Measurements from ENCODE around the gene CSNK2B. TPM values are rescaled to one million over a fixed set of nuclear protein-coding genes. Genes with fewer than 3 reads are reported as not detected.
A peak's percentile ranks its signal among the peaks of the same experiment; 100 is the strongest.

The CSNK2B gene
- total RNA-seq, 1 experiment from 2014 or later = 357 TPM

Small RNAs within 50 kb of the gene (microRNA-seq; reads per million reads assigned to microRNA genes)
- gene MIR4646 (5.3 reads per million, percentile 16 among the genes with 10 or more reads in this experiment), gene MIR6832 (4.2 reads per million, percentile 9 among the genes with 10 or more reads in this experiment)

Other genes starting within 250 kb of the CSNK2B start
- 59.3 and 64.3 TPM in 2 replicates for gene MICB, start 167.9 kb upstream of the CSNK2B start, total RNA-seq (2022)
- gene MCCD1, start 137.1 kb upstream of the CSNK2B start, total RNA-seq (2022) = not detected in 2 replicates
- gene DDX39B, start 124.1 kb upstream of the CSNK2B start, total RNA-seq (2022) = 631 and 646 TPM in 2 replicates
- gene ATP6V1G2, start 119.5 kb upstream of the CSNK2B start, total RNA-seq (2022) = 1.0 and 1.5 TPM in 2 replicates
- 33.5 and 34.0 TPM in 2 replicates for gene NFKBIL1, start 118.5 kb upstream of the CSNK2B start, total RNA-seq (2022)
- gene LTA, start 93.8 kb upstream of the CSNK2B start, total RNA-seq (2022) = not detected in 2 replicates
- gene TNF, start 90.5 kb upstream of the CSNK2B start, total RNA-seq (2022) = 0.22 and 0.68 TPM in 2 replicates
- 0.44 and 1.4 TPM in 2 replicates for gene LTB, start 83.7 kb upstream of the CSNK2B start, total RNA-seq (2022)
- 0.94 TPM in 1 of 2 replicates, not detected in the other for gene LST1, start 79.8 kb upstream of the CSNK2B start, total RNA-seq (2022)
- not detected in 2 replicates for gene NCR3, start 73.1 kb upstream of the CSNK2B start, total RNA-seq (2022)
- not detected in 2 replicates for gene AIF1, start 50.8 kb upstream of the CSNK2B start, total RNA-seq (2022)
- 473 and 509 TPM in 2 replicates for gene PRRC2A, start 45.4 kb upstream of the CSNK2B start, total RNA-seq (2022)
- 617 and 663 TPM in 2 replicates for gene BAG6, start 13.4 kb upstream of the CSNK2B start, total RNA-seq (2022)
- 2.6 and 3.6 TPM in 2 replicates for gene APOM, start 10.2 kb upstream of the CSNK2B start, total RNA-seq (2022)
- 40.3 and 42.9 TPM in 2 replicates for gene C6orf47, start 5.3 kb upstream of the CSNK2B start, total RNA-seq (2022)
- 32.2 and 35.6 TPM in 2 replicates for gene GPANK1, start 1.1 kb upstream of the CSNK2B start, total RNA-seq (2022)
- 44.6 and 45.1 TPM in 2 replicates for gene LY6G5B, start 3.9 kb downstream of the CSNK2B start, total RNA-seq (2022)
- 4.9 and 5.4 TPM in 2 replicates for gene LY6G5C, start 15.0 kb downstream of the CSNK2B start, total RNA-seq (2022)
- 89.9 and 99.1 TPM in 2 replicates for gene ABHD16A, start 37.2 kb downstream of the CSNK2B start, total RNA-seq (2022)
- not detected in 2 replicates for gene LY6G6F, start 40.8 kb downstream of the CSNK2B start, total RNA-seq (2022)
- gene LY6G6D, start 49.3 kb downstream of the CSNK2B start, total RNA-seq (2022) = not detected in 2 replicates
- 1.0 TPM in 1 of 2 replicates, not detected in the other for gene LY6G6C, start 55.7 kb downstream of the CSNK2B start, total RNA-seq (2022)
- not detected in 2 replicates for gene MPIG6B, start 57.3 kb downstream of the CSNK2B start, total RNA-seq (2022)
- 81.4 and 89.6 TPM in 2 replicates for gene DDAH2, start 63.2 kb downstream of the CSNK2B start, total RNA-seq (2022)
- gene CLIC1, start 70.5 kb downstream of the CSNK2B start, total RNA-seq (2022) = 943 and 1,109 TPM in 2 replicates
- 156 and 176 TPM in 2 replicates for gene MSH5, start 73.9 kb downstream of the CSNK2B start, total RNA-seq (2022)
- gene SAPCD1, start 96.6 kb downstream of the CSNK2B start, total RNA-seq (2022) = 26.6 and 30.3 TPM in 2 replicates
- gene VWA7, start 111.2 kb downstream of the CSNK2B start, total RNA-seq (2022) = 22.1 and 37.6 TPM in 2 replicates
- gene VARS1, start 129.7 kb downstream of the CSNK2B start, total RNA-seq (2022) = 316 and 331 TPM in 2 replicates
- gene LSM2, start 140.9 kb downstream of the CSNK2B start, total RNA-seq (2022) = 126 and 144 TPM in 2 replicates
- 4.2 and 4.3 TPM in 2 replicates for gene HSPA1L, start 149.2 kb downstream of the CSNK2B start, total RNA-seq (2022)
- 1,238 and 1,263 TPM in 2 replicates for gene HSPA1A, start 149.5 kb downstream of the CSNK2B start, total RNA-seq (2022)
- gene HSPA1B, start 161.7 kb downstream of the CSNK2B start, total RNA-seq (2022) = 687 and 705 TPM in 2 replicates
- gene NEU1, start 196.7 kb downstream of the CSNK2B start, total RNA-seq (2022) = 133 and 159 TPM in 2 replicates
- gene SLC44A4, start 212.9 kb downstream of the CSNK2B start, total RNA-seq (2022) = 185 and 238 TPM in 2 replicates
- 131 and 138 TPM in 2 replicates for gene EHMT2, start 231.6 kb downstream of the CSNK2B start, total RNA-seq (2022)
- 22.6 and 28.1 TPM in 2 replicates for gene ZBTB12, start 236.0 kb downstream of the CSNK2B start, total RNA-seq (2022)